ENCODE results near the gene NRG2. TPM values are rescaled to one million over a fixed set of nuclear protein-coding genes. Genes with fewer than 3 reads are reported as not detected.

The NRG2 gene
- total and polyA plus RNA-seq, 8 donors: 0.68 to 10.6 (median 7.5) TPM

- Histone ChIP-seq H3K4me1 (no peaks in the 10 kb centered on the region), H3K36me3 (no peaks in the 10 kb centered on the region), H3K4me3 (no peak overlapping the region), H3K9me3 (no peaks in the 10 kb centered on the region), H3K27me3 (no peaks in the 10 kb centered on the region), H3K27ac (no peak overlapping the region)
- DNase-seq (peak in 1 of 4 donors; percentile 47), ATAC-seq (no peak)
- no peak for TF ChIP-seq CTCF (IDR thresholded peaks at IDR 0.05)
- intact Hi-C loops (cut with DNase I): no loop called here
Measured at GRCh38 chr5:139855946-139856540, 187.1 kb downstream of the NRG2 start.

- peak in 1 of 4 donors; percentile 47 for DNase-seq
- no peak for ATAC-seq
- H3K27ac ChIP-seq: no peak overlapping the region
- H3K9me3 ChIP-seq: no peaks in the 10 kb centered on the region
- intact Hi-C loops (cut with DNase I): no loop called here
- no peaks in the 10 kb centered on the region for H3K4me1 ChIP-seq
- no peaks in the 10 kb centered on the region for H3K36me3 ChIP-seq
- no peaks in the 10 kb centered on the region for H3K27me3 ChIP-seq
- no peak overlapping the region for H3K4me3 ChIP-seq
- TF ChIP-seq CTCF (IDR thresholded peaks at IDR 0.05): no peak
Measured at GRCh38 chr5:139855451-139855850, 187.6 kb downstream of the NRG2 start.

- intact Hi-C loops (cut with DNase I): no loop called here
- H3K9me3 ChIP-seq: no peaks in the 10 kb centered on the region
- no peaks in the 10 kb centered on the region for H3K27me3 ChIP-seq
- peak in 1 of 4 donors; percentile 20 for DNase-seq
- H3K4me3 ChIP-seq: no peak overlapping the region
- TF ChIP-seq CTCF (IDR thresholded peaks at IDR 0.05): no peak
- H3K27ac ChIP-seq: no peak overlapping the region
- no peaks in the 10 kb centered on the region for H3K4me1 ChIP-seq
- no peaks in the 10 kb centered on the region for H3K36me3 ChIP-seq
- no peak for ATAC-seq
Measured at GRCh38 chr5:139854953-139855352, 188.1 kb downstream of the NRG2 start.

GRCh38 chr5:139854029-139854605 lies 189.0 kb downstream of the NRG2 start:
- no peak for ATAC-seq
- Histone ChIP-seq H3K36me3 (no peaks in the 10 kb centered on the region), H3K4me1 (no peaks in the 10 kb centered on the region), H3K9me3 (no peaks in the 10 kb centered on the region), H3K27me3 (peaks cover 0 to 7% of the 10 kb centered on the region in 2 donors), H3K4me3 (no peak overlapping the region), H3K27ac (no peak overlapping the region)
- peak in 1 of 4 donors; percentile 43 for DNase-seq
- intact Hi-C loops (cut with DNase I): no loop called here
- TF ChIP-seq CTCF (IDR thresholded peaks at IDR 0.05): no peak

- Histone ChIP-seq H3K27ac (no peak overlapping the region), H3K4me1 (peaks cover 0 to 8% of the 10 kb centered on the region in 2 donors), H3K4me3 (no peak overlapping the region), H3K36me3 (no peaks in the 10 kb centered on the region), H3K9me3 (no peaks in the 10 kb centered on the region), H3K27me3 (peaks cover 0 to 21% of the 10 kb centered on the region in 2 donors)
- ATAC-seq: no peak
- TF ChIP-seq CTCF (IDR thresholded peaks at IDR 0.05): no peak
- DNase-seq: peak in 1 of 4 donors; percentile 39
- intact Hi-C loops (cut with DNase I): no loop called here
Measured at GRCh38 chr5:139852696-139853095, 190.4 kb downstream of the NRG2 start.
